ENCODE data around the gene DDIT4. TPM values are rescaled to one million over a fixed set of nuclear protein-coding genes. Genes with fewer than 3 reads are reported as not detected.
"Not testable (repeated sequence)": the region's sequence is repeated elsewhere in the genome, so short reads cannot be mapped to it uniquely, and the experiment has no call there.

DDIT4 gene
- total RNA-seq (ENCODE audit: low replicate concordance), result 257 and 436 TPM in 2 replicates

- Histone ChIP-seq H3K9ac (peak within 1 kb of the TSS; percentile 86), H3K9me3 (ENCODE audit: low read depth) (no peaks in the 10 kb centered on the region), H3K79me2 (ENCODE audit: low read depth) (peaks cover 28% of the 10 kb centered on the region), H3K4me3 (peak within 1 kb of the TSS; percentile 96), H3K4me1 (peaks cover 28% of the 10 kb centered on the region), H2AFZ (replicated peaks) (no peak within 1 kb of the TSS), H3K27me3 (no peaks in the 10 kb centered on the region), H3K27ac (peak within 1 kb of the TSS; percentile 79), H3K4me2 (peak within 1 kb of the TSS; percentile 96), H4K20me1 (ENCODE audit: low read depth) (peaks cover 47% of the 10 kb centered on the region), H3F3A (ENCODE audit: low read depth) (peaks cover 65% of the 10 kb centered on the region), H3K36me3 (peaks cover 5% of the 10 kb centered on the region)
- H3K27me3 Mint-ChIP-seq (ENCODE audit: insufficient read depth, low read depth), result peaks cover 13% of the 10 kb centered on the region
- peak within 1 kb of the TSS; percentile 96 for H3K4me3 Mint-ChIP-seq
- TF ChIP-seq EZH2 (IDR thresholded peaks at IDR 0.05) (no peak), EZH2phosphoT487 (IDR thresholded peaks at IDR 0.05) (no peak)
- TF ChIP-seq, protein P1, sequence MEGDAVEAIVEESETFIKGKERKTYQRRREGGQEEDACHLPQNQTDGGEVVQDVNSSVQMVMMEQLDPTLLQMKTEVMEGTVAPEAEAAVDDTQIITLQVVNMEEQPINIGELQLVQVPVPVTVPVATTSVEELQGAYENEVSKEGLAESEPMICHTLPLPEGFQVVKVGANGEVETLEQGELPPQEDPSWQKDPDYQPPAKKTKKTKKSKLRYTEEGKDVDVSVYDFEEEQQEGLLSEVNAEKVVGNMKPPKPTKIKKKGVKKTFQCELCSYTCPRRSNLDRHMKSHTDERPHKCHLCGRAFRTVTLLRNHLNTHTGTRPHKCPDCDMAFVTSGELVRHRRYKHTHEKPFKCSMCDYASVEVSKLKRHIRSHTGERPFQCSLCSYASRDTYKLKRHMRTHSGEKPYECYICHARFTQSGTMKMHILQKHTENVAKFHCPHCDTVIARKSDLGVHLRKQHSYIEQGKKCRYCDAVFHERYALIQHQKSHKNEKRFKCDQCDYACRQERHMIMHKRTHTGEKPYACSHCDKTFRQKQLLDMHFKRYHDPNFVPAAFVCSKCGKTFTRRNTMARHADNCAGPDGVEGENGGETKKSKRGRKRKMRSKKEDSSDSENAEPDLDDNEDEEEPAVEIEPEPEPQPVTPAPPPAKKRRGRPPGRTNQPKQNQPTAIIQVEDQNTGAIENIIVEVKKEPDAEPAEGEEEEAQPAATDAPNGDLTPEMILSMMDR (IDR thresholded peaks at IDR 0.05), result no peak
- DNase-seq (ENCODE audit: low spot score), result peak; percentile 100
- H3K4me1 Mint-ChIP-seq, result peaks cover 55% of the 10 kb centered on the region
- H3K9me3 Mint-ChIP-seq, result peaks cover 2% of the 10 kb centered on the region
- peak within 1 kb of the TSS; percentile 91 for H3K27ac Mint-ChIP-seq
- H3K36me3 Mint-ChIP-seq, result peaks cover 20% of the 10 kb centered on the region
Observed at GRCh38 chr10:72273410-72274212, at the start of gene DDIT4. Gene DDIT4 (plus strand): TSS chr10:72273924. CDS start chr10:72274217, 293 bp downstream.

DNA sequence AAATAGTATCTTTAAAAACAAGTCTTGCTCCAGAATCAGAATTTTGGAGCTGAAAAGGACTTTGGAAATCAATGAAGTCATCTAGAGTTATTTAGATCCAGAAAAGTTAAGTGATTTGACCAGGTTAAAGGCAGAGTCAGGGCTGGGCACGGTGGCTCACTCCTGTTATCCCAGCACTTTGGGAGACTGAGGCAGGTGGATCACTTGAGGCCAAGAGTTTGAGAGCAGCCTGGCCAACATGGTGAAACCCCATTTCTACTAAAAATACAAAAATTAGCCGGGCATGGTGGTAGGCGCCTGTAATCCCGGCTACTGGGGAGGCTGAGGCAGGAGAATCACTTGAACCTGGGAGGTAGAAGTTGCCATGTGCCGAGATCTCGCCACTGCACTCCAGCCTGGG lies 49.5 kb upstream of the DDIT4 start:
- H3K4me1 ChIP-seq; H3K4me3 ChIP-seq; H3K27me3 Mint-ChIP-seq (ENCODE audit: insufficient read depth, low read depth); H3K9ac ChIP-seq; H3K27me3 ChIP-seq; H3K4me3 Mint-ChIP-seq; H3K9me3 ChIP-seq (ENCODE audit: low read depth); H3K27ac ChIP-seq; H3K9me3 Mint-ChIP-seq; H3K36me3 ChIP-seq; H3K36me3 Mint-ChIP-seq; H2AFZ ChIP-seq (replicated peaks); H3K4me2 ChIP-seq; DNase-seq (ENCODE audit: low spot score): not testable (repeated sequence)
- Histone ChIP-seq H3K79me2 (ENCODE audit: low read depth) (peaks cover 86% of the 10 kb centered on the region), H3F3A (ENCODE audit: low read depth) (peaks cover 26% of the 10 kb centered on the region), H4K20me1 (ENCODE audit: low read depth) (peaks cover 29% of the 10 kb centered on the region)
- Mint-ChIP-seq H3K27ac (peak overlapping the region; percentile 65), H3K4me1 (peaks cover 24% of the 10 kb centered on the region)

DNA sequence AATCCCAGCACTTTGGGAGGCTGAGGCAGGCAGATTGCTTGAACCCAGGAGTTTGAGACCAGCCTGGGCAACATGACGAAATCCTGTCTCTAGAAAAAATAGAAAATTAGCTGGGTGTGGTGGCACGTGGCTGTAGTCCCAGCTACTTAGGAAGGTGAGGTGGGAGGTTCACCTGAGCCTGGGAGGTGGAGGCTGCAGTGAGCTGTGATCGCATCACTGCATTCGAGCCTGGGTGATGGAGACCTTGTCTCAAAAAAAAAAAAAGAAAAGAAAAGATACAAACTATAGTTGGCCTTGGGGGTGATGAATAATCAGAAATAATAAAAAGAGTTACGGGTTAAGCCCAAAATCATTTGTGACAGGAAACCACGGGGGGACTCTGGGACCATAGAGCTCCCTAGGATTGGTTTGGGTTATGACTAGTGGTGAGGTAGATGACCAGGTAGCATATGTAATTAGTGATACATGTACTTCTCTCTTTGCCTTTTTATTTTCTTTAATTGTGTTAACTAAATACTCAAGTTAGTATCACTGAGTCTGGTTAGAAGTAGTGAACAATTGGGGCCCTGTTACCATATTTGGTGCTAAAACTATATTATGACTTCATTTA lies 47.2 kb upstream of the DDIT4 start:
- H2AFZ ChIP-seq (replicated peaks), result no peak overlapping the region
- no peaks in the 10 kb centered on the region for H3K9me3 ChIP-seq (ENCODE audit: low read depth)
- H3K27ac ChIP-seq, result no peak overlapping the region
- no peaks in the 10 kb centered on the region for H3K27me3 Mint-ChIP-seq (ENCODE audit: insufficient read depth, low read depth)
- H3K4me2 ChIP-seq, result no peak overlapping the region
- DNase-seq (ENCODE audit: low spot score), result no peak
- H4K20me1 ChIP-seq (ENCODE audit: low read depth), result peaks cover 37% of the 10 kb centered on the region
- H3F3A ChIP-seq (ENCODE audit: low read depth), result peaks cover 31% of the 10 kb centered on the region
- H3K36me3 ChIP-seq, result peaks cover 18% of the 10 kb centered on the region
- H3K27ac Mint-ChIP-seq, result no peak overlapping the region
- H3K4me1 Mint-ChIP-seq, result peaks cover 34% of the 10 kb centered on the region
- no peak overlapping the region for H3K9ac ChIP-seq
- H3K9me3 Mint-ChIP-seq, result no peaks in the 10 kb centered on the region
- no peak overlapping the region for H3K4me3 Mint-ChIP-seq
- H3K4me1 ChIP-seq, result peaks cover 6% of the 10 kb centered on the region
- peaks cover 95% of the 10 kb centered on the region for H3K79me2 ChIP-seq (ENCODE audit: low read depth)
- TF ChIP-seq EZH2 (IDR thresholded peaks at IDR 0.05) (no peak), EZH2phosphoT487 (IDR thresholded peaks at IDR 0.05) (no peak)
- TF ChIP-seq, protein P1 (IDR thresholded peaks at IDR 0.05), result no peak
- H3K27me3 ChIP-seq, result no peaks in the 10 kb centered on the region
- H3K36me3 Mint-ChIP-seq, result peaks cover 14% of the 10 kb centered on the region
- no peak overlapping the region for H3K4me3 ChIP-seq

DNA sequence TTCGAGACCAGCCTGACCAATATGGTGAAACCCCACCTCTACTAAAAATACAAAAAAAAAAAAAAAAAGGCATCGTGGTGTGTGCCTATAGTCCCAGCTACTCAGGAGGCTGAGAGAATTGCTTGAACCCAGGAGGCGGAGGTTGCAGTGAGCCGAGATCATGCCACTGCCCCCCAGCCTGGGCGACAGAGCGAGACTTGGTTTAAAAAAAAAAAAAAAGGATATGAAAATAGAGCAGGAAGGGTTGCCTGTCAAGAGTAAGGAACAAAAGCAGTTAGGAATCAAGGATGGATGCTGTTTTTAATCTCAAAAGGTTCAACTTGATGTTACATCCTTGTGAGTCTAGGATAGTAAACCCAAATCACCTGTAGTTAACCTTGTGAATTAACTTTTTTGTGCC lies 45.9 kb upstream of the DDIT4 start:
- no peaks in the 10 kb centered on the region for H3K9me3 ChIP-seq (ENCODE audit: low read depth)
- H3K27me3 Mint-ChIP-seq (ENCODE audit: insufficient read depth, low read depth), result no peaks in the 10 kb centered on the region
- H3K27ac Mint-ChIP-seq, result no peak overlapping the region
- no peak for DNase-seq (ENCODE audit: low spot score)
- H3K9ac ChIP-seq, result no peak overlapping the region
- H3K9me3 Mint-ChIP-seq, result no peaks in the 10 kb centered on the region
- TF ChIP-seq, protein P1 (IDR thresholded peaks at IDR 0.05), result no peak
- TF ChIP-seq EZH2phosphoT487 (IDR thresholded peaks at IDR 0.05) (no peak), EZH2 (IDR thresholded peaks at IDR 0.05) (no peak)
- H4K20me1 ChIP-seq (ENCODE audit: low read depth), result peaks cover 31% of the 10 kb centered on the region
- peaks cover 31% of the 10 kb centered on the region for H3K4me1 Mint-ChIP-seq
- H3K79me2 ChIP-seq (ENCODE audit: low read depth), result peaks cover 89% of the 10 kb centered on the region
- no peaks in the 10 kb centered on the region for H3K27me3 ChIP-seq
- no peak overlapping the region for H2AFZ ChIP-seq (replicated peaks)
- H3F3A ChIP-seq (ENCODE audit: low read depth), result peaks cover 19% of the 10 kb centered on the region
- H3K4me3 Mint-ChIP-seq, result no peak overlapping the region
- no peak overlapping the region for H3K4me2 ChIP-seq
- H3K4me3 ChIP-seq, result no peak overlapping the region
- peaks cover 6% of the 10 kb centered on the region for H3K4me1 ChIP-seq
- H3K36me3 Mint-ChIP-seq, result peaks cover 13% of the 10 kb centered on the region
- no peak overlapping the region for H3K27ac ChIP-seq
- H3K36me3 ChIP-seq, result peaks cover 18% of the 10 kb centered on the region

Data from neural progenitor cell (in vitro differentiated cells).